GM18861 (cell line): ENCODE measurements around the gene CEP89.
"Not testable (repeated sequence)": the region's sequence is repeated elsewhere in the genome, so short reads cannot be mapped to it uniquely, and the experiment has no call there.

ENCODE experiments used
- ATAC-seq: cut with Tn5 transposase; IDR thresholded peaks from one replicate; pipeline ENCODE4 v1.9.1; 2021; ENCODE audit not compliant: unreplicated experiment

The CEP89 gene

GRCh38 chr19:32971715-32972540 lies at the start of gene CEP89, which contains the start of gene FAAP24:
TSS of gene CEP89 (minus strand) at chr19:32971958. CDS start at chr19:32971874, 84 bp downstream.
TSS of gene FAAP24 (plus strand) at chr19:32972242. CDS start at chr19:32973197, 955 bp downstream.
- ATAC-seq, result peak; percentile 97

- not testable (repeated sequence) for ATAC-seq
Observed at GRCh38 chr19:33010891-33011290, 39.1 kb upstream of the CEP89 start.

GRCh38 chr19:33008738-33009137 lies 37.0 kb upstream of the CEP89 start:
- ATAC-seq, result no peak

GRCh38 chr19:33005440-33005839 lies 33.7 kb upstream of the CEP89 start:
- no peak for ATAC-seq

GRCh38 chr19:33003424-33004024 lies 31.8 kb upstream of the CEP89 start:
- not testable (repeated sequence) for ATAC-seq

- not testable (repeated sequence) for ATAC-seq
Observed at GRCh38 chr19:33002126-33002865, 30.5 kb upstream of the CEP89 start.

- ATAC-seq, result no peak
Observed at GRCh38 chr19:33000910-33001309, 29.2 kb upstream of the CEP89 start.

- ATAC-seq, result no peak
Observed at GRCh38 chr19:33000510-33000909, 28.8 kb upstream of the CEP89 start.

- ATAC-seq, result no peak
Observed at GRCh38 chr19:32998722-32999121, 27.0 kb upstream of the CEP89 start.

- no peak for ATAC-seq
Observed at GRCh38 chr19:32997716-32998355, 26.1 kb upstream of the CEP89 start.

- ATAC-seq, result not testable (repeated sequence)
Observed at GRCh38 chr19:32997061-32997464, 25.3 kb upstream of the CEP89 start.

- not testable (repeated sequence) for ATAC-seq
Observed at GRCh38 chr19:32995966-32996365, 24.2 kb upstream of the CEP89 start.

GRCh38 chr19:32988724-32989123 lies 17.0 kb upstream of the CEP89 start:
- ATAC-seq, result no peak

GRCh38 chr19:32988254-32988653 lies 16.5 kb upstream of the CEP89 start:
- ATAC-seq, result not testable (repeated sequence)

GRCh38 chr19:32982488-32982887 lies 10.7 kb upstream of the CEP89 start:
- not testable (repeated sequence) for ATAC-seq

GRCh38 chr19:32979807-32980206 lies 8.0 kb upstream of the CEP89 start:
- not testable (repeated sequence) for ATAC-seq

- not testable (repeated sequence) for ATAC-seq
Observed at GRCh38 chr19:32977813-32978212, 6.1 kb upstream of the CEP89 start.

GRCh38 chr19:32977280-32977679 lies 5.5 kb upstream of the CEP89 start:
- no peak for ATAC-seq

GRCh38 chr19:32976223-32976805 lies 4.6 kb upstream of the CEP89 start:
- ATAC-seq, result no peak

GRCh38 chr19:32971012-32971595 lies 654 bp downstream of the CEP89 start:
- ATAC-seq, result no peak
